ENCODE data around the gene KRTAP10-7.

KRTAP10-7 gene

GRCh38 chr21:44650973-44651675, 50.7 kb downstream of the KRTAP10-7 start:
- in situ Hi-C loops (cut with HindIII; ENCODE audit: low sequenced_read_pairs) = loop anchor here (5.0 kb wide), 1 partner anchor 41 kb away; no protein-coding TSS in a partner anchor
